Mesenchymal stem cell (in vitro differentiated cells and primary cell): Measurements from ENCODE around the gene TBX10.
"Not testable (repeated sequence)": the region's sequence is repeated elsewhere in the genome, so short reads cannot be mapped to it uniquely, and the experiment has no call there.

Source experiments
- DNase-seq: peaks from one replicate; pipeline ENCODE4 v3.0.0-alpha.2; 2013
- H2AFZ ChIP-seq: one replicate; pipeline ENCODE4 v1.6.1; 2013; ENCODE audit warnings: low read depth, mild to moderate bottlenecking, control low read depth, inconsistent platforms, low read length, moderate library complexity
- H2AK5ac ChIP-seq: 2 replicates; pipeline ENCODE4 v1.6.1; 2013; ENCODE audit warnings: low read length, moderate library complexity, mild to moderate bottlenecking, inconsistent platforms; ENCODE audit not compliant: severe bottlenecking
- H2BK120ac ChIP-seq: one replicate; pipeline ENCODE4 v1.6.1; 2013; ENCODE audit warnings: low read depth, mild to moderate bottlenecking, inconsistent platforms, low read length, moderate library complexity
- H2BK12ac ChIP-seq, 2 experiments: one replicate each; pipeline ENCODE4 v1.6.1; 2013; ENCODE audit warnings: inconsistent platforms in 2 of 2, low read length in 2 of 2, mild to moderate bottlenecking in 2 of 2, moderate library complexity in 2 of 2, control low read depth in 1 of 2
- H2BK15ac ChIP-seq: one replicate; pipeline ENCODE4 v1.6.1; 2013; ENCODE audit warnings: mild to moderate bottlenecking, low read depth, inconsistent platforms; ENCODE audit not compliant: poor library complexity, severe bottlenecking
- H2BK5ac ChIP-seq: 2 replicates; pipeline ENCODE4 v1.6.1; 2013; ENCODE audit warnings: low read depth, mild to moderate bottlenecking, low read length, control low read depth, inconsistent platforms; ENCODE audit not compliant: poor library complexity, severe bottlenecking
- H3K14ac ChIP-seq, 2 experiments: one replicate each; pipeline ENCODE4 v1.6.1; 2013; ENCODE audit warnings: inconsistent platforms in 2 of 2, low read length in 2 of 2, control low read depth in 1 of 2, mild to moderate bottlenecking in 1 of 2, moderate library complexity in 1 of 2
- H3K18ac ChIP-seq, 2 experiments: one replicate each; pipeline ENCODE4 v1.6.1; 2013; ENCODE audit warnings: inconsistent platforms in 2 of 2, low read length in 2 of 2, control low read depth in 1 of 2, low read depth in 1 of 2, mild to moderate bottlenecking in 1 of 2
- H3K23ac ChIP-seq, 2 experiments: one replicate each; pipeline ENCODE4 v1.6.1; 2013; ENCODE audit warnings: inconsistent platforms in 2 of 2, low read length in 2 of 2, mild to moderate bottlenecking in 2 of 2, moderate library complexity in 2 of 2, control low read depth in 1 of 2
- H3K27ac ChIP-seq: 2 replicates; pipeline ENCODE4 v1.5.1; 2013; ENCODE audit warnings: mild to moderate bottlenecking, moderate library complexity, low read length, control low read depth, inconsistent platforms; ENCODE audit not compliant: poor library complexity, severe bottlenecking
- H3K27me3 ChIP-seq, 2 experiments: 2 replicates each; pipeline versions ENCODE4 v1.6.1 to v1.7.0; 2013; ENCODE audit warnings: low read length in 2 of 2, mild to moderate bottlenecking in 2 of 2, moderate library complexity in 2 of 2, control low read depth in 1 of 2, inconsistent platforms in 1 of 2; ENCODE audit not compliant: control insufficient read depth in 1 of 2, insufficient read depth in 1 of 2
- H3K36me3 ChIP-seq, 2 experiments: 2 replicates each; pipeline versions ENCODE4 v1.6.1 to v1.7.0; 2013; ENCODE audit warnings: low read length in 2 of 2, control low read depth in 1 of 2, inconsistent platforms in 1 of 2, low read depth in 1 of 2, mild to moderate bottlenecking in 1 of 2; ENCODE audit not compliant: insufficient read depth in 2 of 2, control insufficient read depth in 1 of 2
- H3K4ac ChIP-seq, 2 experiments: one replicate each; pipeline ENCODE4 v1.6.1; 2013; ENCODE audit warnings: inconsistent platforms in 2 of 2, low read length in 2 of 2, mild to moderate bottlenecking in 2 of 2, moderate library complexity in 2 of 2, control low read depth in 1 of 2, low read depth in 1 of 2
- H3K4me1 ChIP-seq: 2 replicates; pipeline ENCODE4 v1.6.1; 2013; ENCODE audit warnings: low read depth, low read length, control low read depth; ENCODE audit not compliant: control insufficient read depth, insufficient read depth
- H3K4me2 ChIP-seq: 2 replicates; pipeline ENCODE4 v1.6.1; 2013; ENCODE audit warnings: low read length, mild to moderate bottlenecking, inconsistent platforms; ENCODE audit not compliant: poor library complexity, severe bottlenecking
- H3K4me3 ChIP-seq, 2 experiments: 2 replicates each; pipeline versions ENCODE4 v1.5.1 to v1.7.0; 2013; ENCODE audit warnings: low read length in 2 of 2, mild to moderate bottlenecking in 2 of 2, control low read depth in 1 of 2, low read depth in 1 of 2; ENCODE audit not compliant: insufficient read depth in 1 of 2
- H3K79me1 ChIP-seq: replicated peaks from 2 replicates; pipeline ENCODE4 v1.6.1; 2013; ENCODE audit warnings: mild to moderate bottlenecking, control low read depth, low read length, inconsistent platforms; ENCODE audit not compliant: poor library complexity, severe bottlenecking
- H3K9ac ChIP-seq: 2 replicates; pipeline ENCODE4 v1.7.0; 2013; ENCODE audit warnings: mild to moderate bottlenecking, low read length, moderate library complexity
- H3K9me3 ChIP-seq: 2 replicates; pipeline ENCODE4 v1.7.0; 2013; ENCODE audit warnings: mild to moderate bottlenecking, low read length; ENCODE audit not compliant: control insufficient read depth
- H4K8ac ChIP-seq: one replicate; pipeline ENCODE4 v1.6.1; 2013; ENCODE audit warnings: inconsistent platforms, mild to moderate bottlenecking, low read length, moderate library complexity
- H4K91ac ChIP-seq: one replicate; pipeline ENCODE4 v1.6.1; 2013; ENCODE audit warnings: mild to moderate bottlenecking, low read length, inconsistent platforms
- WGBS: methylation state at CpG from one replicate; pipeline ENCODE4 v1.1.7; 2013; ENCODE audit warnings: mixed read lengths; 5-methylcytosine and 5-hydroxymethylcytosine counted together

The TBX10 gene

GRCh38 chr11:67640021-67640757, 626 bp upstream of the TBX10 start:
- Histone ChIP-seq H3K27ac (no peak overlapping the region), H2BK15ac (no peak overlapping the region), H4K91ac (no peak overlapping the region), H2BK12ac (no peak overlapping the region), H3K9ac (no peak overlapping the region), H3K14ac (no peak overlapping the region), H2BK120ac (no peak overlapping the region), H4K8ac (no peak overlapping the region), H2BK5ac (no peak overlapping the region), H3K18ac (no peak overlapping the region), H3K27me3 (peaks cover 17 to 50% of the 10 kb centered on the region in 2 experiments), H3K79me1 (no peaks in the 10 kb centered on the region), H2AFZ (no peak overlapping the region), H3K9me3 (no peaks in the 10 kb centered on the region), H3K4me3 (peak overlapping the region in 1 of 2 experiments; percentile 25), H3K4me2 (no peak overlapping the region), H2AK5ac (no peak overlapping the region), H3K23ac (no peak overlapping the region), H3K4me1 (no peaks in the 10 kb centered on the region), H3K36me3 (no peaks in the 10 kb centered on the region), H3K4ac (no peak overlapping the region)
- DNase-seq: peak; percentile 52
- WGBS: 53% methylated on average over 23 of the region's 23 CpGs

GRCh38 chr11:67638535-67639437, 777 bp downstream of the TBX10 start:
- H4K91ac ChIP-seq: no peak overlapping the region
- no peak overlapping the region for H3K9ac ChIP-seq
- H3K36me3 ChIP-seq: no peaks in the 10 kb centered on the region
- no peak overlapping the region for H3K4me2 ChIP-seq
- H2BK5ac ChIP-seq: no peak overlapping the region
- H3K79me1 ChIP-seq: no peaks in the 10 kb centered on the region
- peaks cover 22 to 64% of the 10 kb centered on the region in 2 experiments for H3K27me3 ChIP-seq
- no peak overlapping the region for H3K27ac ChIP-seq
- H3K9me3 ChIP-seq: no peaks in the 10 kb centered on the region
- no peak overlapping the region for H3K23ac ChIP-seq
- no peak overlapping the region for H3K14ac ChIP-seq
- H4K8ac ChIP-seq: no peak overlapping the region
- DNase-seq: no peak
- no peaks in the 10 kb centered on the region for H3K4me1 ChIP-seq
- no peak overlapping the region for H2BK120ac ChIP-seq
- no peak overlapping the region for H2BK12ac ChIP-seq
- H2AK5ac ChIP-seq: no peak overlapping the region
- 86% methylated on average over 24 of the region's 24 CpGs for WGBS
- no peak overlapping the region for H3K4me3 ChIP-seq
- no peak overlapping the region for H3K18ac ChIP-seq
- H2AFZ ChIP-seq: no peak overlapping the region
- no peak overlapping the region for H2BK15ac ChIP-seq
- H3K4ac ChIP-seq: no peak overlapping the region

- not testable (repeated sequence) for H3K36me3 ChIP-seq, H2BK12ac ChIP-seq, H3K27ac ChIP-seq, H3K4me3 ChIP-seq, H3K4ac ChIP-seq, H3K14ac ChIP-seq, DNase-seq, H2AK5ac ChIP-seq, H2BK120ac ChIP-seq, H4K91ac ChIP-seq, H2BK5ac ChIP-seq, H3K23ac ChIP-seq, H2AFZ ChIP-seq, H3K9me3 ChIP-seq, H4K8ac ChIP-seq, H3K4me1 ChIP-seq, H2BK15ac ChIP-seq, H3K18ac ChIP-seq, H3K79me1 ChIP-seq, H3K4me2 ChIP-seq, H3K9ac ChIP-seq
- 93% methylated on average over 3 of the region's 3 CpGs for WGBS
- peaks cover 22 to 61% of the 10 kb centered on the region in 2 experiments for H3K27me3 ChIP-seq
Observed at GRCh38 chr11:67637441-67637840, 2.1 kb downstream of the TBX10 start.

GRCh38 chr11:67636962-67637361, 2.6 kb downstream of the TBX10 start:
- Histone ChIP-seq H2BK120ac (no peak overlapping the region), H3K79me1 (no peaks in the 10 kb centered on the region), H3K23ac (no peak overlapping the region), H3K27ac (no peak overlapping the region), H2AFZ (no peak overlapping the region), H4K91ac (no peak overlapping the region), H3K4me3 (no peak overlapping the region), H3K18ac (no peak overlapping the region), H3K9ac (no peak overlapping the region), H4K8ac (no peak overlapping the region), H3K4me2 (no peak overlapping the region), H2AK5ac (no peak overlapping the region), H2BK5ac (no peak overlapping the region), H3K27me3 (peaks cover 22 to 57% of the 10 kb centered on the region in 2 experiments), H3K9me3 (no peaks in the 10 kb centered on the region), H3K36me3 (no peaks in the 10 kb centered on the region), H2BK15ac (no peak overlapping the region), H3K14ac (no peak overlapping the region), H3K4ac (no peak overlapping the region), H3K4me1 (no peaks in the 10 kb centered on the region), H2BK12ac (no peak overlapping the region)
- WGBS: 88% methylated on average over 6 of the region's 6 CpGs
- DNase-seq: no peak
